H1 (cell line): ENCODE measurements around the gene MAP2K2. TPM values are rescaled to one million over a fixed set of nuclear protein-coding genes. Genes with fewer than 3 reads are reported as not detected.
"Not testable (repeated sequence)": the region's sequence is repeated elsewhere in the genome, so short reads cannot be mapped to it uniquely, and the experiment has no call there.

Experiments used
- CTCF ChIA-PET: fragments of 300-600 bp; sonication (Branson Sonifier 250); formaldehyde crosslinking; loops from one replicate; lab custom pipeline; 2021; ENCODE audit not compliant: partially characterized antibody; lab: Charles Lee
- POLR2A ChIA-PET: fragments of 300-600 bp; sonication (Branson Sonifier 250); formaldehyde crosslinking; loops from one replicate; lab custom pipeline; 2021; ENCODE audit warnings: inconsistent platforms; ENCODE audit not compliant: partially characterized antibody; lab: Charles Lee
- DNase-seq, 2 experiments: peaks; one replicate each; pipeline versions ENCODE4 v3.0.0 to v3.0.0-alpha.2; 2010 to 2022; ENCODE audit warnings: low spot score in 2 of 2, low read depth in 1 of 2, mixed read lengths in 1 of 2
- FAIRE-seq: peaks from 2 replicates; lab custom pipeline; 2011; peaks lifted over from hg19 to GRCh38; lab: Jason Lieb, UNC
- H2AFZ ChIP-seq: 2 replicates; pipeline ENCODE4 v1.8.1; 2012; ENCODE audit warnings: low read length, inconsistent platforms
- H2AK5ac ChIP-seq: 2 replicates; pipeline ENCODE4 v1.6.1; 2013; ENCODE audit warnings: low read depth, low read length
- H2BK120ac ChIP-seq: replicated peaks from 2 replicates; pipeline ENCODE3; 2013; ENCODE audit warnings: low read depth, low read length, inconsistent platforms
- H2BK12ac ChIP-seq: 2 replicates; pipeline ENCODE4 v1.6.1; 2013; ENCODE audit warnings: low read depth, low read length
- H2BK15ac ChIP-seq: 2 replicates; pipeline ENCODE4 v1.6.1; 2013; ENCODE audit warnings: low read length
- H2BK20ac ChIP-seq: 2 replicates; pipeline ENCODE4 v1.6.1; 2013; ENCODE audit warnings: low read length
- H2BK5ac ChIP-seq: 2 replicates; pipeline ENCODE4 v1.6.1; 2013; ENCODE audit warnings: low read depth, low read length
- H3K14ac ChIP-seq: 2 replicates; pipeline ENCODE4 v1.6.1; 2013; ENCODE audit warnings: inconsistent platforms; ENCODE audit not compliant: insufficient read length
- H3K18ac ChIP-seq: 2 replicates; pipeline ENCODE4 v1.6.1; 2013; ENCODE audit warnings: low read length; ENCODE audit errors: extremely low read depth
- H3K23ac ChIP-seq: 2 replicates; pipeline ENCODE4 v1.6.1; 2013; ENCODE audit warnings: inconsistent platforms; ENCODE audit not compliant: insufficient read length
- H3K23me2 ChIP-seq: 2 replicates; pipeline ENCODE4 v1.6.1; 2013; ENCODE audit warnings: low read depth, low read length
- H3K27ac ChIP-seq: 2 replicates; pipeline ENCODE4 v1.6.1; 2011; ENCODE audit warnings: low read depth, low read length, inconsistent platforms
- H3K27me3 ChIP-seq, 4 experiments: replicated peaks in 1 of 4; 1 replicate in 1 of 4; 2 replicates in 3 of 4; pipeline versions ENCODE4 v1.6.1 to v1.8.1; 2011 to 2013; ENCODE audit warnings: low read length in 3 of 4, mild to moderate bottlenecking in 3 of 4, inconsistent platforms in 2 of 4, mixed read lengths in 2 of 4, moderate library complexity in 1 of 4; ENCODE audit not compliant: control insufficient read depth in 3 of 4, insufficient read depth in 3 of 4; ENCODE audit errors: extremely low read depth in 1 of 4
- H3K36me3 ChIP-seq, 4 experiments: 2 replicates each; pipeline versions ENCODE4 v1.6.1 to v1.8.1; 2011 to 2013; ENCODE audit warnings: mild to moderate bottlenecking in 4 of 4, low read length in 3 of 4, moderate library complexity in 2 of 4, control low read depth in 1 of 4, inconsistent platforms in 1 of 4; ENCODE audit not compliant: insufficient read depth in 4 of 4, control insufficient read depth in 2 of 4
- H3K4ac ChIP-seq: replicated peaks from 2 replicates; pipeline ENCODE3; 2013; ENCODE audit warnings: low read length, low read depth, mixed read lengths, inconsistent platforms; ENCODE audit not compliant: insufficient read length
- H3K4me1 ChIP-seq, 4 experiments: replicated peaks in 1 of 4; 1 replicate in 1 of 4; 2 replicates in 3 of 4; pipeline versions ENCODE4 v1.6.1 to v1.8.1; 2011 to 2013; ENCODE audit warnings: low read length in 3 of 4, inconsistent platforms in 2 of 4, mixed read lengths in 1 of 4; ENCODE audit not compliant: insufficient read depth in 4 of 4, control insufficient read depth in 3 of 4
- H3K4me2 ChIP-seq, 2 experiments: 2 replicates each; pipeline versions ENCODE4 v1.6.1 to v1.8.1; 2011 to 2013; ENCODE audit warnings: low read depth in 2 of 2, low read length in 2 of 2, control low read depth in 1 of 2, inconsistent platforms in 1 of 2, mild to moderate bottlenecking in 1 of 2; ENCODE audit not compliant: insufficient read depth in 1 of 2
- H3K4me3 ChIP-seq, 4 experiments: fragments of 200-600, 300-600 bp in 1 of 4; sonication (generic), shearing (Covaris generic), sonication (Bioruptor Twin) in 1 of 4; 2 replicates each; pipeline versions ENCODE4 v1.5.1 to v1.8.1; 2011 to 2016; ENCODE audit warnings: low read length in 4 of 4, low read depth in 3 of 4, control low read depth in 2 of 4, inconsistent platforms in 2 of 4, mild to moderate bottlenecking in 2 of 4, mixed read lengths in 1 of 4, moderate library complexity in 1 of 4; ENCODE audit not compliant: insufficient read depth in 2 of 4; ENCODE audit errors: extremely low read depth in 1 of 4
- H3K56ac ChIP-seq: replicated peaks from 2 replicates; pipeline ENCODE3; 2013; ENCODE audit warnings: low read depth, mild to moderate bottlenecking, mixed read lengths, low read length, inconsistent platforms; ENCODE audit not compliant: insufficient read length
- H3K79me1 ChIP-seq: 2 replicates; pipeline ENCODE4 v1.6.1; 2013; ENCODE audit warnings: low read depth, low read length, control low read depth
- H3K79me2 ChIP-seq, 2 experiments: 2 replicates each; pipeline versions ENCODE4 v1.6.1 to v1.8.1; 2012 to 2013; ENCODE audit warnings: low read length in 2 of 2, mild to moderate bottlenecking in 2 of 2, inconsistent platforms in 1 of 2; ENCODE audit not compliant: insufficient read depth in 2 of 2, control insufficient read depth in 1 of 2
- H3K9ac ChIP-seq, 4 experiments: replicated peaks in 1 of 4; 1 replicate in 1 of 4; 2 replicates in 3 of 4; pipeline versions ENCODE4 v1.6.1 to v1.8.1; 2011 to 2013; ENCODE audit warnings: low read depth in 3 of 4, low read length in 3 of 4, control low read depth in 2 of 4, mild to moderate bottlenecking in 2 of 4, moderate library complexity in 2 of 4, inconsistent platforms in 1 of 4; ENCODE audit errors: extremely low read depth in 1 of 4
- H3K9me3 ChIP-seq, 2 experiments: 2 replicates each; pipeline versions ENCODE4 v1.6.1 to v1.8.1; 2012 to 2013; ENCODE audit warnings: mild to moderate bottlenecking in 2 of 2, moderate library complexity in 2 of 2, control low read depth in 1 of 2, inconsistent platforms in 1 of 2, low read depth in 1 of 2, low read length in 1 of 2, mixed read lengths in 1 of 2; ENCODE audit not compliant: insufficient read depth in 2 of 2
- H4K20me1 ChIP-seq, 2 experiments: replicated peaks in 1 of 2; 2 replicates each; pipeline versions ENCODE3 to v1.8.1; 2011 to 2013; ENCODE audit warnings: inconsistent platforms in 2 of 2, low read length in 2 of 2, mild to moderate bottlenecking in 1 of 2; ENCODE audit not compliant: insufficient read depth in 2 of 2, control insufficient read depth in 1 of 2
- H4K5ac ChIP-seq: 2 replicates; pipeline ENCODE4 v1.6.1; 2013; ENCODE audit warnings: low read length, low read depth, mixed read lengths, inconsistent platforms; ENCODE audit not compliant: insufficient read length
- H4K8ac ChIP-seq: 2 replicates; pipeline ENCODE4 v1.8.0; 2013; ENCODE audit warnings: mild to moderate bottlenecking, moderate library complexity, low read length, inconsistent platforms; ENCODE audit not compliant: insufficient read depth; ENCODE audit errors: extremely low read depth
- H4K91ac ChIP-seq: replicated peaks from 2 replicates; pipeline ENCODE3; 2013; ENCODE audit warnings: low read length, mixed read lengths, inconsistent platforms; ENCODE audit not compliant: insufficient read length
- WGBS, 2 experiments: shearing (Covaris generic) in 1 of 2; methylation state at CpG; one replicate each; pipeline versions ENCODE4 v1.1.6 to v1.1.7; 2013 to 2015; ENCODE audit warnings: low lambda C conversion rate in 2 of 2, mixed read lengths in 2 of 2, inconsistent platforms in 1 of 2, low coverage in 1 of 2, missing lambda C conversion rate in 1 of 2; ENCODE audit not compliant: insufficient replicate concordance in 2 of 2, insufficient coverage in 1 of 2, insufficient read length in 1 of 2; ENCODE audit errors: extremely low coverage in 1 of 2, missing lambda C conversion rate in 1 of 2; 5-methylcytosine and 5-hydroxymethylcytosine counted together
- polyA plus RNA-seq, 7 experiments: library from polyadenylated mRNA; depleted of rRNA in 3 of 7; stranded (reverse) in 5 of 7; unstranded in 2 of 7; fragments of >200 nt in 5 of 7; fragments of 200-250 nt in 2 of 7; gene quantifications; 1 replicate in 5 of 7; 2 replicates in 1 of 7; 4 replicates in 1 of 7; pipeline versions ENCODE4 v1.2.1 to v1.2.3, GENCODE V29; 2011 to 2013; ENCODE audit warnings: missing spikeins in 2 of 7, mixed read lengths in 2 of 7
- total RNA-seq: library from RNA; stranded (reverse); fragmentation: NEBNext Ultra II Directional; extraction: Animal tissue kit (Norgen Biotek cat#: 25700); gene quantifications from 2 replicates; pipeline ENCODE4 v1.2.1, GENCODE V29; 2021

MAP2K2 gene
- total and polyA plus RNA-seq, 2 of the 8 experiments (the other 6 are each of a cell fraction or from before 2014, with no cell fraction given): 111 to 162 TPM

DNA sequence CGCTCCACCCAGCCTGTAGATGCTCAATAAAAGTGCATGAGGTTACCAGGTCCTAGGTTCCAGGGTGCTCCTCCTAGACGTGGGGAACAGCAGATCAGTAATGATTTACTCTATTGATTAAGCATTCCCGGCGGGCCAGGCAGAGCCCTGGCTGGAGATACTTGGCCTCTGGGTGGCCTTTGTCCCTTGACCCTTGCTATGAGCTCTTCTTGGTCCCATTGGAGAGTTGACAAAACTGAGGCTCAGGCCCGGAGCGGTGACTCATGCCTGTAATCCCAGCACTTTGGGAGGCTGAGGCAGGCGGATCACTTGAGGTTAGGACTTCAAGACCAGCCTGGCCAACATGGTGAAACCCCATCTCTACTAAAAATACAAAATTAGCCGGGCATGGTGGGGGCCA lies 34.0 kb upstream of the MAP2K2 start:
- H3K4me1 ChIP-seq, H3K79me1 ChIP-seq, H3K27ac ChIP-seq, DNase-seq, H3K56ac ChIP-seq, H2BK120ac ChIP-seq, H2AK5ac ChIP-seq, H2BK12ac ChIP-seq, FAIRE-seq, H4K5ac ChIP-seq, H3K14ac ChIP-seq, H3K9ac ChIP-seq, H3K4me2 ChIP-seq, H3K4me3 ChIP-seq, H2BK5ac ChIP-seq, H3K27me3 ChIP-seq, H4K8ac ChIP-seq, H4K91ac ChIP-seq, H3K79me2 ChIP-seq, H2AFZ ChIP-seq, H3K9me3 ChIP-seq, H2BK20ac ChIP-seq, H2BK15ac ChIP-seq, H3K23ac ChIP-seq, H3K23me2 ChIP-seq, H3K4ac ChIP-seq, H3K18ac ChIP-seq, H4K20me1 ChIP-seq, H3K36me3 ChIP-seq: not testable (repeated sequence)
- POLR2A ChIA-PET: interaction anchor here (0.7 kb wide), 1 partner anchor 10 kb away, joined by 4 read pairs; no protein-coding TSS in a partner anchor
- 90% methylated on average over 8 of the region's 8 CpGs; no CpG with 5 or more reads in 1 of the 2 experiments for WGBS, 2 experiments
- CTCF ChIA-PET: interaction anchor here (0.6 to 3.3 kb wide), 7 partner anchors 8 to 65 kb away, joined by 3 to 18 read pairs (median 5); no protein-coding TSS in a partner anchor
